NT2/D1 (cell line): ENCODE data around the gene MASP1.

ENCODE experiments used
- SUZ12 ChIP-seq: IDR thresholded peaks from 2 replicates; pipeline ENCODE4 v1.6.1; 2011; ENCODE audit not compliant: insufficient read length, insufficient read depth; ENCODE audit errors: extremely low read depth
- YY1 ChIP-seq: IDR thresholded peaks from 2 replicates; pipeline ENCODE4 v1.6.1; 2011; ENCODE audit not compliant: insufficient read length, insufficient read depth

- TF ChIP-seq YY1 (no peak), SUZ12 (no peak)
Observed at GRCh38 chr3:187238239-187238638, 53.3 kb downstream of the MASP1 start.
